Hematopoietic multipotent progenitor cell (in vitro differentiated cells): ENCODE results near the gene OR13C4. TPM values are rescaled to one million over a fixed set of nuclear protein-coding genes. Genes with fewer than 3 reads are reported as not detected.
"Not testable (repeated sequence)": the region's sequence is repeated elsewhere in the genome, so short reads cannot be mapped to it uniquely, and the experiment has no call there.

ENCODE experiments used
- DNase-seq, 3 donors: peaks; one replicate each; pipeline ENCODE4 v3.0.0-alpha.2; 2011 to 2015; ENCODE audit warnings: low read depth in 2 of 3, low spot score in 2 of 3
- total RNA-seq: library from RNA; depleted of rRNA; stranded (reverse); fragments of >200 nt; gene quantifications from one replicate; pipeline ENCODE4 v1.2.3, GENCODE V29; 2012

Gene OR13C4
- total RNA-seq = 0.27 TPM

- DNase-seq = no peak
Measured at GRCh38 chr9:104527109-104527508, at the start of gene OR13C4. TSS of gene OR13C4 (minus strand) at chr9:104527209. CDS start at chr9:104527209, 0 bp downstream.

- DNase-seq = no peak
Measured at GRCh38 chr9:104575456-104575855, 48.4 kb upstream of the OR13C4 start.

GRCh38 chr9:104572612-104573011, 45.6 kb upstream of the OR13C4 start:
- DNase-seq = no peak

- no peak for DNase-seq
Measured at GRCh38 chr9:104568868-104569267, 41.9 kb upstream of the OR13C4 start, which contains the start of gene OR13C8. TSS of gene OR13C8 (plus strand) at chr9:104569168. CDS start at chr9:104569168, 0 bp downstream.

- DNase-seq = no peak
Measured at GRCh38 chr9:104564358-104564757, 37.3 kb upstream of the OR13C4 start.

- no peak for DNase-seq
Measured at GRCh38 chr9:104556830-104557634, 30.0 kb upstream of the OR13C4 start.

- DNase-seq = no peak
Measured at GRCh38 chr9:104555521-104555920, 28.5 kb upstream of the OR13C4 start.

- DNase-seq = no peak
Measured at GRCh38 chr9:104553261-104553660, 26.3 kb upstream of the OR13C4 start.

GRCh38 chr9:104544644-104545043, 17.6 kb upstream of the OR13C4 start:
- no peak for DNase-seq

GRCh38 chr9:104539275-104539674, 12.3 kb upstream of the OR13C4 start:
- no peak for DNase-seq

- DNase-seq = no peak
Measured at GRCh38 chr9:104536756-104537155, 9.7 kb upstream of the OR13C4 start, which contains the start of gene OR13C3. TSS of gene OR13C3 (minus strand) at chr9:104536856. CDS start at chr9:104536723, 133 bp downstream.

- not testable (repeated sequence) for DNase-seq
Measured at GRCh38 chr9:104520241-104520640, 6.8 kb downstream of the OR13C4 start.

GRCh38 chr9:104514901-104515300, 12.1 kb downstream of the OR13C4 start:
- DNase-seq = no peak

- DNase-seq = no peak
Measured at GRCh38 chr9:104506565-104506964, 20.4 kb downstream of the OR13C4 start.

GRCh38 chr9:104503963-104504362, 23.0 kb downstream of the OR13C4 start, which contains the start of gene OR13F1:
TSS of gene OR13F1 (plus strand) at chr9:104504263. CDS start at chr9:104504263, 0 bp downstream.
- no peak for DNase-seq

GRCh38 chr9:104503440-104503839, 23.6 kb downstream of the OR13C4 start:
- no peak for DNase-seq

- DNase-seq = peak in 1 of 3 donors; percentile 17
Measured at GRCh38 chr9:104494808-104495207, 32.2 kb downstream of the OR13C4 start.

- no peak for DNase-seq
Measured at GRCh38 chr9:104485014-104485413, 42.0 kb downstream of the OR13C4 start.

GRCh38 chr9:104482921-104483570, 44.0 kb downstream of the OR13C4 start:
- no peak for DNase-seq
